GM18873 (cell line): ENCODE measurements around the gene SLC44A3.

Source experiments
- ATAC-seq: cut with Tn5 transposase; IDR thresholded peaks from one replicate; pipeline ENCODE4 v1.9.1; 2021; ENCODE audit warnings: mild to moderate bottlenecking, moderate library complexity, moderate number of reproducible peaks; ENCODE audit not compliant: unreplicated experiment, low FRiP score

SLC44A3 gene

DNA sequence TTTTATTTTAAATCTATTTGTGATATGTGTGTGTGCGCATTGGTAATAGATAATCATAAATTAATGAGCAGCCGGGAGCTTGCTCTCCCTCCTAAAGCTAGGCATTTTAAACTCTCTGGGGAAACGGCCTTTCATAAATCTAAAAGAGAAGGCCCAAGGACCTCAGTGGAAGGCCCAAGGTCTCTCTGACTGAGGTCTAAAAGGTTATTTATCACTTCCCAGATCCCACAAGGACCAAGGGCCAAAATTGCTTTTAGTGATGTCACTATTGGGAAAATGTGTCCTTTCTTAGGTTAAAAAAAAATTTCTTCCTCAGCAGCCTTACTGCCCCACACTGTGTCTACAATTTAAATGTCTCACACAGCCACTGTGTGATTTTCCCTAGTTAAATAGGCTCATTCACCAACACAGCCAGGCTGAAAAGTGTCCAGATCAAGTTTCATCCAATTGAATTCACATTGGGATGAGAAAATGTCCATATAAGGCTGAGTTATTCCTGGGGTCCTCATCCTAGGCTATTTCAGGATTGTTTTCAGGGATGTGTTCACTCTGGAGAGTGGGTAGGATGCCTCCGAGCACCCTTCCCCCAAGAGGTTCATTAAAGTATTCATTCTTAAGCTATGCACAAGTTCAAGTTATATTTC, 46.1 kb downstream of the SLC44A3 start:
- ATAC-seq = no peak

DNA sequence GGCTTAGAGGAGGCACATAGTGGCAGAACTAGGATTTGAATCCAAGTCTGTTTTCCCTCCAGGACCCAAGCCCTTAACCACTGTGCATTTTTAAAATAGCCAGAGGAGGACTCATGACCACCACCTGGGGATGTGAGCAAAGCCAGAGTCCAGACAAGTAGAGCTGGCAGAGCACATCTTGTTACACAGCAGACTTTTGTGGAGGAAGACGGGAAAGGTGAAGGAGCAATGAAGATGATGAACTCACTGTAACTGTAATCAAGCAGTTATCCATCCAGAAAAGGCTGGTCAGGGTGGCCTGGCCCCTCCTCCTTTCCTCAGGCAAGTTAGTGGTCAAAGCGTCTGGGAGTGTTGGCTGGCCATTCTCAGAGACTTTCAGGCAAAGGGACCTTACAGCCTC, 50.9 kb downstream of the SLC44A3 start:
- no peak for ATAC-seq

DNA sequence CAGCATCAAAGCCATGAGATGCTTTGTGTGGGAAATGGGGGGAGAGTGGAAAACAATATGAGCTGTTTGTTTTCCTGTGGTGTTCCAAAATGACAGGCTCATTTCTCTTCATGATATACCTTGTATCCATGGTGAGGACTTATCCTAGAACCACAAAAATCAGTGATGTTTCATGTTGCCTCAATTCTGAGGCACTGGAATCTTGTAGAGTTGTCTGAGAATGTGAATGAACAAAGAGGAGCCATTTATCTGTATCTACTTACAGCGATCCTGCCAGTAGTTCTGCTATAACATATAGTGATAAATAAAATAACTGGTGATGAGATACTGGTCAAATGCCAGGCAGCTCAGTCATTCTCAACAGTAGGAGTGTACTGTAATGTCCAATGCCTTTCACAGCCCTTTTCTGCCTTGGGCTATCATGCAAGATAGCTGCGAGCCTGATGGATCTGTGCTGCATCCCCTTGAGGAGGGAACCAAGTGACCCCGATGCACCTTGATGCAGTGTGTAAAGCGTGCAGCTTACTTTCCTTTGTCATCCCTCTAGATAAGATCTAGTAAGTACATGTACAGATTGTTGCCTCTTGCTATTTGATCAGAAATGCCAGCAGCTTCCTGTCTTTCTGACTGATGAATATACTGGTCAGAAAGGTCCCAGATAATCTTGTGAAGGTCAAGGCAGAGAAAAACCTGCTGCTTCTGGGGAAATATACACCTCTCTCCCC, 52.8 kb downstream of the SLC44A3 start:
- no peak for ATAC-seq

DNA sequence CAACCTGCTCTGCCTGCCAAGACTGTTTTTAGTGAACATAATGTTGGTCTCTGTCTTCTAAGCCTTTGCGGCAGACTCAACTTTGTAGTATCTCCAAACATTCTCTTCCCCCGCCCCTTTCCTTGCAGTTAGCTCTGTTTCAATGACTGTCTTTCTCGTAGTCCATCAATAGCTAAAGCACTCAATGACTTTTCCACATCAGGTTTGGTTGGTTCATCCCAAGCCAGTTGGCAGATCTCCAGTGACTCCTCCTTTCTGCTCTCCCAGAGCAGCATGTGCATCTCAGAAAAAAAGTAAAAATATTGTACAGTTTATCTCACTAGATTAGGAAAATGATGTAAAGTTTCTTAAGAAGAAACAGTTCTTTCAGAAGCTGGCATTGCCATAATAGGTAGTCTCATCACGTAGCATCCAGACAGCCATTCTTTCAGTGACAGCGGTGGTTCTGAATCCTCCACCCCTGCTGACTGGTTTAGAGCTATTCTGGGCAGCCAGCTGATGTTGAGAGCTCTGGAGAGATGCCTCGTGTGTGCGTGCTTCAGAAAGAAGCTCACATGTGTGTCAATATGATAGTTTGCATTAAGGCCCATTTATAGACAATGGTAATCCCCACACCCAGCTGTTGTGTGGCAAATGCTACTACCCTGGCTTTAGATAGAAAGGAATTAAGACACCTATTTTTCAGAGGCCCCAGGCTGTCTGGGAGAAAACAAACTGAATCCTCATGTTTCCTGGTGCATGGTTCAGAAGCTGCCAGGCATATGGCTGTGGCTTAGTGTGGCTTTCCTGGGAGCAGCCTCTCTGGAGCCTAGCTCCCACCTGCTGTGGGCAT, 53.6 kb downstream of the SLC44A3 start:
- no peak for ATAC-seq

DNA sequence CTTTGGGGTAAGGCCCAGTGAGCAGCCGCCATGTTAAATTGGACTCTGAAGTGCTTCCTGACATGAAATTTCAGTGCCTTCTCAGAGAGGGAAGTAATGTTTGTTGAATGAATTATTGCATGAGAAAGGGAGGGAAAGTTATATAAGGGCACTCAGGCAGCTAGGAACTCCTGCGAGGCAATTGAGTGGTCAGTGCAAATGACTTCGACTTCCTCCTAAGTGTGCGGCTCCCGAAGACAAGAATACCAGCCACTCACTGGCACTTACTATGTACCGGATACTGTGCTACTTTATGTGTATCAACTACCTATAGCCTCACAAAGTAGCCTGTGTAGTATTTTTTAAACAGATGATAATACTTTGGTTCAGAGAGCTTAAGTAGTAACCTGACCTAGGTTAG, 54.3 kb downstream of the SLC44A3 start:
- ATAC-seq = no peak

DNA sequence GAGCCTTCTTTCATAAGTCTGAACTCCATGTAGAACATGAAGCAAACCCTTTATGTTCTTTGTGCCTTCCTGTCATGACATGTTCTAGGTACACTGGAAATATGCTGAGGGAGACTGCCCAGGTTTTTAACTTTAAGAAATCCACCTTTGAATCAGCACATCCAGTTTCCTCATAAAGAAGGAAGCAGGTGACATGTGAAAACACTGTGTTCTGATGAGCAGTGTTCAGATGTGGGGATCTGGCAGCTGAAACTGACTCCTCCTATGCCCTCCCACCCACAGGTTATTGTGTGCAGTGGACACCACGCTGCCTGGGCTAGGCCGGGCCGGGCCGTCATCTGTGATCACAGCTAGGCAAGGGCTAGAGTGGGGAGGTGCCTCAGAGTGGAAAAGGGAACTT, 55.6 kb downstream of the SLC44A3 start:
- ATAC-seq = no peak

DNA sequence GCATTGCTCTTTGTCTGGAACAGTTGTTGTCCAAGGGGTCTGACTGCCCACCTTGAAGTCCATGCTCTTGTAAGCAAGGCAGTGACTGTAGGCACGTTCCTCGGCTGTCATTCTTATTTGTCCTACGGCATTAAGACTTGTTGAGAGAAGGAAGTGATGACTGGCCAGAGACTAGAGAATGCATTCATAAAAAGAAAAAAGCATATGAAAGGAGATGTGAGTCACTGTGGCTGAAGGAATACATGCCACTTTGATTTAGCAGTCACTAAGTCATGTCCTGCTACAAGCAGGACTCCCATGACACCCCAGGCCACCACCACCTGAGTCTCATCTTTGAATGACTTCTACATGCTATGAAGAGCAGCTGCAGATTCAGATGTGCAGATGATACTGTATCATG, 56.2 kb downstream of the SLC44A3 start:
- ATAC-seq = no peak

DNA sequence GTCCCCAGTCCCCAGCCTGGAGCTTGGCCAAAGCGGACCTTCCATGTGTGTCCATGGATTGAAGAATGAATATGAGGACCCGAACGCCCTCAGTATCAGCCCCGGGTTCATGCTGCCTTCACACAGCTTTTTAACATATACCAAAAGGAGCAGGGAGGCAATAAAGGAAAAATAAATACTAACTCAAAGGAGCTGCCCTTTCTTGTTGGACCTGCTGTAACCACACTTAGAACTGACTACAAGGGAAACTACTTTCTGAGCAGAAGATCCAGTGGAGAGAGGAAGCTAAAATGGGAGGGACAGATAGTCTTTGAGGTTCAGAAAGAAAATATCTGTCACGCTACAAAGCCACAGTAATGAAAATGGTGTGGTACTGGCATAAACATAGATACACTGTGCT, 58.2 kb downstream of the SLC44A3 start:
- ATAC-seq = no peak

DNA sequence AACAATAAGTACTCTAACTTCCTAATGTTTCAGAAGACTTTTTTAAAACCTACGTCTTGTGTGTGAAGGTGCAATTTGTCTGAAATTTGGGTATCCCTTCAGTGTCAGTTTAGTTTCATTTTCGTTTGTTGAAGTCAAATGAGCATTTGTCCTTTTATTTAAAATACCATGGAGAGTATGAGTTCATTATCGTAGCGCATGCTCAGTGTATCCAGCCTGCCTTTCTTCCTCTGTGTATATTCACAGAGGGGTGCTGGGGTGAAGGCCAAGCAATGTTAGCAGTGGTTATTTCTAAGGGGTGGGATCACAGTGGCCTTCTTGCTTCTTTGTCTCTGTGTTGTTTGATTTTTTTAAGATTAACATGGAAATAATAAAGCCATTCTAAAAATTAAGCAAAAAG, 63.5 kb downstream of the SLC44A3 start:
- ATAC-seq = no peak

DNA sequence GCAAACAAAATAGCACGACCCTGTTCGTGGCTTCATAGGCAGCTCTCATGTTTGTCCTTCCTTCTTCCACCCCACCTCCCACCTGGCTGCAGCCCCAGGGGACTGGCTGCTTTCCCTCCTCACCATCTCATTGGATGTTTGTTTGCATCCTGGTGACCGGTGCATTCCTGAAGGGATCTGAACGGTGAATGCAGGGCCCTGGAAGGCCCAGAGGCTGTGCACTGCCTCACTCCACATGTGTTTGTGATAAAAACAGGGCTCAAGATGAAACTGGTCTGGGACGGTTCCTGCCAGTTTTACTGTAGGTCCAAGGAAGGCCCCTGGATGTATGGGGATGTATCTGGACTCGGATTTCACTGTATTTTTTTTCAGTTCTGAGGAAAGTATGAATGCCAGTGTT, 63.9 kb downstream of the SLC44A3 start:
- ATAC-seq = no peak

DNA sequence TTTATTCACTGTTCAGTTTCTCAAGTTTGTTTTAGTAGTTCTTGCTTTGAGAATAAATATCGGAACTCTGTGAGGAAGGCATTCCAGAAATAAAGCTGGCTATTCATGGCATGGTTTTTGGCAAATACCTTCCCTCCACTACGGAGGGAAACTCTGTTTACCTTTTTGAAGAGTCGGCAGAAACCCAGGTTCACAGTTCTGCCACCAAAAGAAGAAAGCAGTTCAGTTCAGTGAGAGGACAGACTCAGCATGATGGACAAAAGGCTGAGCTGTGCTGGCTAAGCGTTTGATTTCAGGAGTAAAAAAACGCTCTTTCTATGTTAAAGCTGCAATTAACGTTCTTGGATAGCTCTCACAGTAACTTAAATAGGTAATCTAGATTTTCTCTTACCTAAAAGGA, 64.3 kb downstream of the SLC44A3 start:
- no peak for ATAC-seq

DNA sequence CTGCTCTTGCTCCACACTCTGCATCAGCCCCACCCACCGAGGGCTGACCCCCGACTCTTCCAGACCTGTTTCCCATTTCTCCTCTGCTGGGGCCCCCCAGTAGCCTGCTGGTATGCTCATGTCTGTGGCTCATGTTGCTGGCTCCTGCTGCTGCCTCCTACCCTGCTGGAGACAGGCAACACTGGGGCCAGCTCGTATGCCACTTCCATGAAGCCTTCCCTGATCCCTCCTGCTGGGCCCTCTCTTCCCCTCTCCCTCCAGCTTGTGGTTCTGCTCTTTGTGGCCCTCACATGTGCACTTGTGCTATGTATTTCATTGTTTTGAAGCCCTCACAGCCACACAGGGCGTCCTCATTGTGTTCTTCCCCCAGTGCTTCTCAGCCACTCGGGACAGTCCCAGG, 66.2 kb downstream of the SLC44A3 start:
- ATAC-seq = no peak

DNA sequence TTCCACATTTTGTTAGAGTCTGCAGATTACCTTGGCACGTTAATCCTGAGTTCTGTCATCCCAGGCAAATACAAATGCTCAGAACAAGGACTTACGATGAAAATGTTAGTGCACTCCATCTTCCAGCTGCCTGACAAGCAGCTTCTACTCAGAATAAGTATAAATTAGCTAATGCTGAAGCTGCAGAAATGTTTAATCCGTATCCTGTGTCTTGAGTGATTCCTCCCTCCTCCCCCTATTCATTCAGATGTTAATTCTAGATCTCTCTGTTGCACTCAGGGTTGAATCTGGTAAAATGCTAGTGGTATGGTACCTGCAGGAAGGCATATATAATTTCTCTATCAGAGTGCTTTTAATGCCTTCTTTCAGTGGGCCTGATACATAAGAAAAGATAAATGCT, 66.9 kb downstream of the SLC44A3 start:
- no peak for ATAC-seq

DNA sequence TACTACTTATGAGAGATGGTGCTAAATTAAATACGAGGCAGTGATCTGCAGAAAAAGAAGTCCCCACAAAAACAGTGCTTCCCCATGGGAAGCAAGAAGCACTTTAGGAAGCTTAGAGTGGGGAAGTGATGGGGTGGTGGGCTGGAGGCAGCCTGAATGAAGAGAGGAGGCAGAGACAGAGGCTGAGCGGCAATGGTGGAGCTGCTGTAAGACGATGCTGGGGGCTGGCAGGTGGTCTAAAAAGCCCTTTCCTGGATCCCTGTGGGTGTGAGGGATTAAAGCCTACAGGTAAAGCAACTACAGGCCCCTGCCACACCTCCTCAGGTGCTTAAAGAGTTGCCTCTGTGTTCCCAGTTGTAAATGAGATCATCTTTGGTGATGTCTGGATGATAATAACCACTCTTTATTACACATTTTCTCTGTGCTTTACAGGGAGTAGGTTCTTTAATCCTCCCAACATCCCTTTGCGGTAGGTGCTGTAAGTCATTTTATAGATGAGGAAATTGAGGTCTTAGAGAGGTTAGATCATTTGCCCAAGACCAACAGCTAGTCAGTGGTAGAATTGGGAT, 67.5 kb downstream of the SLC44A3 start:
- no peak for ATAC-seq

DNA sequence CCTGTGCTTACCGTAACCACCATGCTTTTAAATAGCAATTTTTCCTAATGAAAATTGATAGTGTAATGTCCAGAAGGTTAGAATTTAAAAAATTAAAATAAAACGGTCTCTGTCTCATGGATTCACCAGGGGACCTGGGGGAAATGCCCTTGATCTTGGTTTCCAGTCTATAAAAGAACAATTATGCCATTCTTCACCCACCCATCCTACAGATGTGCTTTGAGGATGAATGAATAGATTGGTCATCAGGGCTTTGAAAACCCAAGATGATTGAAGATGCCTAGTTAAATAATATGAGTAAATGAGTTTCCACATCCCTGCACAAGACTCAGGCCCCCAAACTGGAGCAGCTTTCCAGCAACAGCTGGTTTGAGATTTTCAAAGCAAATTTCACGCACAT, 68.0 kb downstream of the SLC44A3 start:
- ATAC-seq = no peak

DNA sequence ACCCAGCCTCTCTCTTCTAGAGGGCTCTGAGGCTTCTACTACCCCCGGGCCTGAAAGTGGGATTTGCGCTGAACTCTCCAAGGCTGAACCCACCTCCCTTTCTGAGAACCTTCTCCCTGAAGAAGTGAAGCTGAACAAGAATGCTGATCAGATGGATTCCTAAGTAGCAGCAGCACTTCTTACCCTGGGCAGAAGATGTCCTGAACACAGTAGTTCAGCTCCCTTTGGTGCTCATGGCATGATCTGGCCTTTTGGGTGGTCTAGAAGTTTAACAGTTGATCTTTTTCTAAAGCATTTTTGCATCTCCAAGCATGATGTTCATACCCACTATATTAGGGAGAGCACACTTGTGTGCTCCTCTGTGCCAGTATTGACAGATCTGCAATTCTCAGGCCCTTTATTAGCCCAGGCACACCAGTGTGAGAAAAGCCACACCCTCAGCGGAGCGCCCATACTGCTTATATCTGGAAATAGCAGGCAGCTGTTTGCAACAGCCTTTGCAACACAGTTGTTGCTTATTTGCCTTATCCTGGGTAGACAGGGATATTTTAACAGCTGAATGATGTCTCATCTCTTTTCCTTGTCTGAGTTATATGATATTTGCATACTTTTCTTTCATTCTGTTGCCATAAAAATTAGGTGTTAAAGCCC, 72.6 kb downstream of the SLC44A3 start:
- no peak for ATAC-seq

DNA sequence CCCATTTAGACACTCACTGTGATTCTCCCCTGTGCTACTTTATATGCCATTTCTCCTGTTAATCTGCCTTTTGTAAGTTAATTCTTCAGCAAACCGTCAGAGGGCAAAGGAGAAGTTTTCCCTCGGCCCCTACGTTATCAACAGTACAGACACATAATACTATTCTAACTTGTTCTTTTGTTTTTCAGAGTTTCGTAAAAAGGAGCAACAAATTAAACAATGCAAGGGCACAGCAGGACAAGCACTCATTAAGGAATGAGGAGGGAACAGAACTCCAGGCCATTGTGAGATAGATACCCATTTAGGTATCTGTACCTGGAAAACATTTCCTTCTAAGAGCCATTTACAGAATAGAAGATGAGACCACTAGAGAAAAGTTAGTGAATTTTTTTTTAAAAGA, 74.5 kb downstream of the SLC44A3 start:
- no peak for ATAC-seq

DNA sequence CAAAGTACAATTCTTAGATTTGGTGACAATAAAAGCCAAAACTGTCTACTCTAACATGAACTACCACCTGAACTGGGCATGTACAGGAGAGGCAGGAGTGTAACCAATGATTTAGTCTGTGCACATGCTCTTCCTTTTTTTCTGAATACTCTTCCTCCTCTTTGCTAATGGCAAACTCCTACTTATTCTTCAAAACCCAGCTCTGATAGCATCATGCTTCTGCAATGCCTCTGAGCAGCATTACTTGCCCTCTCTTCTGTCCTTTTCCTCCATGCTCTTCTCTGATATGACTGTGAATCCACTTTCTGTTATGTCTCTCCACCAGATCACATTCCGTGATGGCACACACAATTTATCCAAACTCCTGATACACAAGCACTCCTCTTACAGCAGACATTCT, 75.4 kb downstream of the SLC44A3 start:
- ATAC-seq = no peak

DNA sequence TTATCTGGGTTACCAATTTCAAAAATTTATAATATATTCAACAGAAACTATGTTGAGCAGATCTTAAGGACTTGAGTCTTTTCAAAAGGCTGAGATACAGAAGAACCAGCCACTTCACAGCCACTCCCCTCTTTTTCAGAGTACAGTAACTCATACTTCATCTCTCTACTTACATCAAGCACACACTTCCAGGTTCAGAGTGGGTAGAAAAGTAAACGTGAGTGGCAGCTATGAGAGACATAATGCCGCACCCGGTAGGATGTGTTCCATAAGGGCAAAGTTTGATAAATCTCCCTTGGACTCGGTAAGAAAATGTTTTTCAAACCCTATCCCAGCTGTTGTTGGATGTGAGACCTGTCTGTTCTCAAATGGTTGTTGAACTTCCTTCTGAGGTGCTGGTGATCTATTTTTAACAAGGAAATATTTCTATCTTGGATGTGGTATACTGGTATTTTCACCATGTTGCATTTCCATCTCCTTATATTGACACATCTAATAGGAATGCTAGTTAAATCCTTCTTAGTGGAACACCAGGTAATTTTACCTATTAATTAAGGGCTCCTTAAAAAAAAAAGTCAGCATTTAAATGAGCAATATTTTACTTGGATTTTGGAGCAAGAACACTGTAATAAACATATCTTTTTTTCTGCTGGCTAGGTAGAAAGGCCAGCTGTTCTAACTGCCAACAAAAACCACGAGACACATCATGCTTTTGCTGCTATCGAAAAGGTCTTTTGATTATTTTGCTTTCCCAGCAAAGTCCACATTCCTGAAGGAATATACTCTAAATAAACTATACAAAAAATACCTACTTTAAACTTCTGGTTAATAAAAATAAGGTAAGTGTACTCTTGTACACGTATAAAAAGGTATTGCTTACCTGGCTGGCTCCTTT, 78.6 kb downstream of the SLC44A3 start:
- no peak for ATAC-seq

DNA sequence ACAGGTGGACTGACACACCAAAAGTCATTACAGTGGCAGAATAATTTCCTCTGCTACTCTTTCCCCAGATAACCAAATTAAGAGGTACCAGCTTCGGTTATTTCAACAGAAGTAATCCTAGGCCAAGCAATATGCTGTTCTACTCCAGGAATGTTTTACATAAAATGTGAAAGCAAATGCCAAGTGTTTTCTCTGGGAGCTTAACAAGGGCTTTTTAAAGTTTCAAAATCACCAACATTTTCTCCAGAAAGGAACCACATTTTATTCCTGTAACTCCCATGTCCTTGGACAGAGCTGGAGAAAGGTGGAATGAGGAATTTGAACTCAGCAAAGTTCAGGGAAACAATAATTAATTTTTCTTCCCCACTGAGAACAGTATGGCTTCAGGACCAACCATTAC, 79.6 kb downstream of the SLC44A3 start:
- no peak for ATAC-seq
